Cardiac fibroblast (primary cell): ENCODE results near the gene AREL1.

ENCODE experiments used
- DNase-seq, 2 donors: peaks; one replicate each; pipeline versions ENCODE4 v3.0.0 to v3.0.0-alpha.2; 2010; ENCODE audit warnings: low read depth in 2 of 2
- H3K4me3 ChIP-seq, 2 donors: replicated peaks in 1 of 2; 1 replicate in 1 of 2; 2 replicates in 1 of 2; pipeline ENCODE4 v1.5.1; 2011; ENCODE audit warnings: low read depth in 2 of 2, low read length in 2 of 2, mild to moderate bottlenecking in 2 of 2, moderate library complexity in 1 of 2
- CTCF ChIP-seq: IDR thresholded peaks from one replicate; pipeline ENCODE4 v1.5.1; 2011; ENCODE audit warnings: low read depth, mild to moderate bottlenecking, low read length, inconsistent platforms

AREL1 gene

GRCh38 chr14:74618078-74618952 is 94.6 kb downstream of the AREL1 start:
- peak overlapping the region in 1 of 2 donors; percentile 8 for H3K4me3 ChIP-seq
- no peak for TF ChIP-seq CTCF
- peak; percentile 74 to 86 for DNase-seq

DNA sequence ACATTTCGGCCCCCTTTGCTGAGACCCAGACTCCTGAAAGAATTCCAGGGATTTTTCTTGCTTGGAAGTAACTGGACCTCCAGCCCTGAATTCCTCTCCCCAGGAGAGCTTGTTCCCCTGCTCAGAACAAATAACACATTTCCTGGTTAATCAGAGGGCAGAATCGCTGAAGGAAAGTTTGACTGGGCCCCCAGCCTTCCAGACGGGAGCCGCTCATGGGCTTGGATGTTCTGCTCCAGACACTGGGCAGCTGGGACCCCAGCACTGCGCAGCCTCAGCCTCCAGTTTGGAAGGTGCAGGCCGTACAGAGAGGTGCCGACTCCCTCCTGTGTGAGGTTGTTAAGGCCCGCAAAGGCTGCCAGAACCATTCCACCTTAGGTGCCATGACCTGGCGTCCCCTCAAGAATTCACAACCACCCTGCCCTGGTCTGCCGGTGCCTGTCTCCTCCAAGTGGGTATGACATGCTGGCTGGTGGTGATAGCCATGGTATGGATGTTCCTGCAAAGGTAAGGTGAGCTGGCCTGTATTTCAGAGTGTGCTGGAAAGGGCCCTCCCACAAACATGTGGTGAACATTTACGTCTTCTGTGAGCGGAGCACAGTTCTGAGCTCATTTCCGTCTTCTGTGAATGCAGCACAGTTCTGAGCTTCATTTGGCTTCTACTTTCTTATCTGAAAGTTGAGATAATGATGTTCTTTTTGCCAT is 95.7 kb downstream of the AREL1 start:
- no peak for TF ChIP-seq CTCF
- H3K4me3 ChIP-seq: no peak overlapping the region
- peak; percentile 74 to 81 for DNase-seq

DNA sequence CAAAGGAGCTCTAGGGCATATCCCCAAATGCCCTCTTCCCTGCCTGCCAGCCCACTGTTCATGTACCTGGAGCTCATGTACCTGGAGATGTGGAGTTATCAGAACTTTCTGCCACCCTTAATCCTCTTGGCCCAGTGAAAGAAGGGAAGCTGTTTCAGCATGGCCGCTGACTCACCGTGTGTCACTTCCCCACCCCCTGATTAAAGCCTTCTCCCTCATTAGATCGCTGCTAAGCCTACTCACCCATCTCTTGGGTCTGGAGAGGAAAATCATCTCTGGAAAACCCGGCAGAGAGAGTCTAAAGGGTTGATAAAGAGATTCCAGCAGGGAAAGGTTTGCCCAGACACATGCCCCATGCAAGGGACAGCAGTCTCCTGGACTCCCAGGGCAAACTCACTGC is 96.4 kb downstream of the AREL1 start:
- DNase-seq: peak; percentile 73 to 92
- peak overlapping the region in 1 of 2 donors; percentile 36 for H3K4me3 ChIP-seq
- TF ChIP-seq CTCF: no peak

- DNase-seq: no peak
- H3K4me3 ChIP-seq: peak overlapping the region in 1 of 2 donors; percentile 36
- TF ChIP-seq CTCF: no peak
Measured at GRCh38 chr14:74615735-74616134, 97.1 kb downstream of the AREL1 start.

GRCh38 chr14:74614508-74615495 is 98.1 kb downstream of the AREL1 start:
- no peak overlapping the region for H3K4me3 ChIP-seq
- TF ChIP-seq CTCF: no peak
- no peak for DNase-seq

DNA sequence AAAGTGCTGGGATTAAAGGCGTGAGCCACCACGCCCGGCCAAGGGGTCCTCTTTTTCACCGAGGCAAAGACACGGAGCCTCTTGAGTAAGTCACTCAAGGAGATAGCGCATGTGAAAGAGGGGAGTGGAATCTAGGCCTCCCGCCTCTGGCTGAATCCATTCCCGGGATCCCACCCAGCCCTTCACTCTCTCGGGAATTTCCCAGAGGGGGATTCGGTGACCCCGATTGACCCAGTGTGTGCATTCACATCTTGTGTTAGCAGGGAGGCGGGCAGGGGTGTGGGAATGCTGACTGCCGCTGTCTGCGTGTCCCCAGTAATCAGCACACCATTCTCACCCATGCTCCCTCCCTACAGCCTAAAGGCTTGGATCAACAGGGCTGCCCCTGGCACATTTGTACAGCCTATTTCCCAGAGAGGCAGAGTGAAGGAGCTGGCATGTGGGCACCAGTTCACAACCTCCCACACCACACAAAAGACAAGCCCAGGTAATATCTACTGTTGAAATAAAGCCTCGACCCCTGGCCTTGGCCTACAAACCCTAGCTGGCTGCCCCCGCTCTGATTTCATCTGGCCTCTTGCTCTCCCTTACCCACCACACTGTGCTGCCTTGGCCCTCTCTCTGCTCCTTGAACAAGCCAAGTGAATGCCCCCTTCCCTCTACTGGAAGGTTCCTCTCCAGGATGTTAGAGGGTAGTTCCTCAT is 99.5 kb downstream of the AREL1 start:
- no peak for TF ChIP-seq CTCF
- H3K4me3 ChIP-seq: peak overlapping the region in 1 of 2 donors; percentile 21
- DNase-seq: no peak
